ENCODE results near the gene SPSB3. TPM values are rescaled to one million over a fixed set of nuclear protein-coding genes. Genes with fewer than 3 reads are reported as not detected.

The SPSB3 gene
- total and polyA plus RNA-seq, 5 donors from 2014 or later = 61.1 to 85.2 (median 72.3) TPM

- H3K36me3 ChIP-seq (ENCODE audit: control insufficient read depth, insufficient read depth, low read length) = peaks cover 20% of the 10 kb centered on the region
- Mint-ChIP-seq H3K27ac (no peak overlapping the region), H3K4me3 (no peak overlapping the region), H3K27me3 (no peaks in the 10 kb centered on the region), H3K9me3 (no peaks in the 10 kb centered on the region), H3K36me3 (peaks cover 4% of the 10 kb centered on the region), H3K4me1 (peaks cover 0 to 5% (median 2%) of the 10 kb centered on the region in 4 donors)
- H3K4me1 ChIP-seq (ENCODE audit: control insufficient read depth, insufficient read depth, low read length, poor library complexity, severe bottlenecking) = no peaks in the 10 kb centered on the region
- ATAC-seq (ENCODE audit: low read depth in 2 of 2) (no peak), DNase-seq (no peak)
- H3K27me3 ChIP-seq (ENCODE audit: control insufficient read depth, insufficient read depth, low read length) = no peaks in the 10 kb centered on the region
- no peaks in the 10 kb centered on the region for H3K9me3 ChIP-seq (ENCODE audit: control insufficient read depth in 2 of 2, low read length in 2 of 2)
- no peak overlapping the region for H3K27ac ChIP-seq (ENCODE audit: insufficient read depth, low read length, poor library complexity, severe bottlenecking)
- no peak overlapping the region for H3K4me3 ChIP-seq (ENCODE audit: low read depth, low read length)
Measured at GRCh38 chr16:1790611-1791255, 8.4 kb upstream of the SPSB3 start.

GRCh38 chr16:1790261-1790610 is 7.9 kb upstream of the SPSB3 start:
- DNase-seq (no peak), ATAC-seq (ENCODE audit: low read depth in 2 of 2) (no peak)
- H3K36me3 Mint-ChIP-seq = peaks cover 4% of the 10 kb centered on the region

DNA sequence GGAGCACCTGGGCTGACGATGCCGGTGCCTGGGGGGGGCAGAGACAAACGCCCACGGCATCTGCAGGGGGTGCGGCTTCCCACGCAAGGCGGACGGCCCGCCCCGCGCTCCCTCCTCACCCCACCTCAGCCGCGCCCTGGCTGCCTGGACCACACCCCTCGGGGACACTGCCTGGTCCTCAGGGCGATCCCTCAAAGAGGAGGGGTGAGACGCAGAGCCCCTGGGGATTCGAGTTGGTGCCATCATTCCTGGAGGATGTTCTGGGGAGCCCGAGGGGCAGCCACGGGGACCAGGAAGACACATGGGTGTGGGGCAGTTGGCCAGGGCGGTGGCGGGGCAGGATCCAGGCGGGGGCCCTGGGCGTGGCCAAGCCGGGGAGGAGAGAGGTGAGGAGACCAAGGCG is 7.3 kb upstream of the SPSB3 start:
- no peaks in the 10 kb centered on the region for H3K9me3 ChIP-seq (ENCODE audit: control insufficient read depth in 2 of 2, low read length in 2 of 2)
- no peaks in the 10 kb centered on the region for H3K27me3 ChIP-seq (ENCODE audit: control insufficient read depth, insufficient read depth, low read length)
- H3K4me3 ChIP-seq (ENCODE audit: low read depth, low read length) = no peak overlapping the region
- peaks cover 0 to 13% (median 3%) of the 10 kb centered on the region in 4 donors for H3K4me1 Mint-ChIP-seq
- H3K36me3 Mint-ChIP-seq = peaks cover 4% of the 10 kb centered on the region
- no peaks in the 10 kb centered on the region for H3K27me3 Mint-ChIP-seq
- no peak overlapping the region for H3K27ac ChIP-seq (ENCODE audit: insufficient read depth, low read length, poor library complexity, severe bottlenecking)
- peaks cover 9% of the 10 kb centered on the region for H3K4me1 ChIP-seq (ENCODE audit: control insufficient read depth, insufficient read depth, low read length, poor library complexity, severe bottlenecking)
- no peaks in the 10 kb centered on the region for H3K9me3 Mint-ChIP-seq
- no peak overlapping the region for H3K27ac Mint-ChIP-seq
- H3K4me3 Mint-ChIP-seq = no peak overlapping the region
- no peak for ATAC-seq (ENCODE audit: low read depth in 2 of 2)
- DNase-seq = no peak
- H3K36me3 ChIP-seq (ENCODE audit: control insufficient read depth, insufficient read depth, low read length) = peaks cover 20% of the 10 kb centered on the region

More at GRCh38 chr16:1790261-1790610, 7.9 kb upstream of the SPSB3 start:
- H3K27me3 ChIP-seq (ENCODE audit: control insufficient read depth, insufficient read depth, low read length) = no peaks in the 10 kb centered on the region
- H3K4me1 ChIP-seq (ENCODE audit: control insufficient read depth, insufficient read depth, low read length, poor library complexity, severe bottlenecking) = peaks cover 3% of the 10 kb centered on the region
- H3K9me3 ChIP-seq (ENCODE audit: control insufficient read depth in 2 of 2, low read length in 2 of 2) = no peaks in the 10 kb centered on the region
- Mint-ChIP-seq H3K27me3 (no peaks in the 10 kb centered on the region), H3K9me3 (no peaks in the 10 kb centered on the region), H3K4me1 (peaks cover 0 to 9% (median 2%) of the 10 kb centered on the region in 4 donors), H3K27ac (no peak overlapping the region), H3K4me3 (no peak overlapping the region)
- H3K27ac ChIP-seq (ENCODE audit: insufficient read depth, low read length, poor library complexity, severe bottlenecking) = no peak overlapping the region
- peaks cover 20% of the 10 kb centered on the region for H3K36me3 ChIP-seq (ENCODE audit: control insufficient read depth, insufficient read depth, low read length)
- H3K4me3 ChIP-seq (ENCODE audit: low read depth, low read length) = no peak overlapping the region

- DNase-seq (no peak), ATAC-seq (ENCODE audit: low read depth in 2 of 2) (no peak)
- peaks cover 0 to 17% (median 4%) of the 10 kb centered on the region in 4 donors for H3K4me1 Mint-ChIP-seq
- H3K27ac Mint-ChIP-seq = peak overlapping the region in 1 of 3 donors; percentile 20
- peaks cover 4% of the 10 kb centered on the region for H3K36me3 Mint-ChIP-seq
- no peak overlapping the region for H3K4me3 Mint-ChIP-seq
- Histone ChIP-seq H3K9me3 (ENCODE audit: control insufficient read depth in 2 of 2, low read length in 2 of 2) (no peaks in the 10 kb centered on the region), H3K4me3 (ENCODE audit: low read depth, low read length) (no peak overlapping the region), H3K4me1 (ENCODE audit: control insufficient read depth, insufficient read depth, low read length, poor library complexity, severe bottlenecking) (peaks cover 18% of the 10 kb centered on the region), H3K36me3 (ENCODE audit: control insufficient read depth, insufficient read depth, low read length) (peaks cover 20% of the 10 kb centered on the region), H3K27me3 (ENCODE audit: control insufficient read depth, insufficient read depth, low read length) (no peaks in the 10 kb centered on the region), H3K27ac (ENCODE audit: insufficient read depth, low read length, poor library complexity, severe bottlenecking) (no peak overlapping the region)
- H3K27me3 Mint-ChIP-seq = no peaks in the 10 kb centered on the region
- no peaks in the 10 kb centered on the region for H3K9me3 Mint-ChIP-seq
Measured at GRCh38 chr16:1788708-1789100, 6.3 kb upstream of the SPSB3 start.

GRCh38 chr16:1788095-1788707 is 5.8 kb upstream of the SPSB3 start:
- H3K4me1 ChIP-seq (ENCODE audit: control insufficient read depth, insufficient read depth, low read length, poor library complexity, severe bottlenecking) = peaks cover 23% of the 10 kb centered on the region
- H3K27ac Mint-ChIP-seq = no peak overlapping the region
- H3K27me3 ChIP-seq (ENCODE audit: control insufficient read depth, insufficient read depth, low read length) = no peaks in the 10 kb centered on the region
- H3K4me3 Mint-ChIP-seq = no peak overlapping the region
- ATAC-seq (ENCODE audit: low read depth in 2 of 2) (no peak), DNase-seq (no peak)
- peaks cover 0 to 23% (median 7%) of the 10 kb centered on the region in 4 donors for H3K4me1 Mint-ChIP-seq
- no peak overlapping the region for H3K27ac ChIP-seq (ENCODE audit: insufficient read depth, low read length, poor library complexity, severe bottlenecking)
- peaks cover 20% of the 10 kb centered on the region for H3K36me3 ChIP-seq (ENCODE audit: control insufficient read depth, insufficient read depth, low read length)
- H3K36me3 Mint-ChIP-seq = peaks cover 4% of the 10 kb centered on the region
- H3K4me3 ChIP-seq (ENCODE audit: low read depth, low read length) = no peak overlapping the region
- H3K27me3 Mint-ChIP-seq = no peaks in the 10 kb centered on the region
- no peaks in the 10 kb centered on the region for H3K9me3 Mint-ChIP-seq
- no peaks in the 10 kb centered on the region for H3K9me3 ChIP-seq (ENCODE audit: control insufficient read depth in 2 of 2, low read length in 2 of 2)

GRCh38 chr16:1787322-1788094 is 5.1 kb upstream of the SPSB3 start:
- peaks cover 26% of the 10 kb centered on the region for H3K4me1 ChIP-seq (ENCODE audit: control insufficient read depth, insufficient read depth, low read length, poor library complexity, severe bottlenecking)
- H3K36me3 Mint-ChIP-seq = peaks cover 4% of the 10 kb centered on the region
- H3K4me3 ChIP-seq (ENCODE audit: low read depth, low read length) = no peak overlapping the region
- no peaks in the 10 kb centered on the region for H3K9me3 ChIP-seq (ENCODE audit: control insufficient read depth in 2 of 2, low read length in 2 of 2)
- ATAC-seq (ENCODE audit: low read depth in 2 of 2) (no peak), DNase-seq (no peak)
- no peak overlapping the region for H3K27ac ChIP-seq (ENCODE audit: insufficient read depth, low read length, poor library complexity, severe bottlenecking)
- H3K27ac Mint-ChIP-seq = no peak overlapping the region
- H3K36me3 ChIP-seq (ENCODE audit: control insufficient read depth, insufficient read depth, low read length) = peaks cover 20% of the 10 kb centered on the region
- H3K4me1 Mint-ChIP-seq = peaks cover 0 to 27% (median 8%) of the 10 kb centered on the region in 4 donors
- no peaks in the 10 kb centered on the region for H3K27me3 Mint-ChIP-seq
- no peaks in the 10 kb centered on the region for H3K27me3 ChIP-seq (ENCODE audit: control insufficient read depth, insufficient read depth, low read length)
- no peaks in the 10 kb centered on the region for H3K9me3 Mint-ChIP-seq
- no peak overlapping the region for H3K4me3 Mint-ChIP-seq

- ATAC-seq (ENCODE audit: low read depth in 2 of 2) = no peak
- Mint-ChIP-seq H3K4me3 (no peak overlapping the region), H3K36me3 (peaks cover 4% of the 10 kb centered on the region), H3K9me3 (no peaks in the 10 kb centered on the region), H3K27me3 (no peaks in the 10 kb centered on the region), H3K4me1 (peaks cover 0 to 28% (median 8%) of the 10 kb centered on the region in 4 donors), H3K27ac (no peak overlapping the region)
- H3K4me1 ChIP-seq (ENCODE audit: control insufficient read depth, insufficient read depth, low read length, poor library complexity, severe bottlenecking) = peaks cover 27% of the 10 kb centered on the region
- no peaks in the 10 kb centered on the region for H3K9me3 ChIP-seq (ENCODE audit: control insufficient read depth in 2 of 2, low read length in 2 of 2)
- DNase-seq = no peak
- H3K27me3 ChIP-seq (ENCODE audit: control insufficient read depth, insufficient read depth, low read length) = no peaks in the 10 kb centered on the region
- H3K36me3 ChIP-seq (ENCODE audit: control insufficient read depth, insufficient read depth, low read length) = peaks cover 20% of the 10 kb centered on the region
- no peak overlapping the region for H3K27ac ChIP-seq (ENCODE audit: insufficient read depth, low read length, poor library complexity, severe bottlenecking)
- no peak overlapping the region for H3K4me3 ChIP-seq (ENCODE audit: low read depth, low read length)
Measured at GRCh38 chr16:1787056-1787321, 4.6 kb upstream of the SPSB3 start.

Measured in CD4-positive, CD25-positive, alpha-beta regulatory T cell (primary cell).